ENCODE measurements around the gene CSF3. TPM values are rescaled to one million over a fixed set of nuclear protein-coding genes. Genes with fewer than 3 reads are reported as not detected.

The CSF3 gene
- total RNA-seq, 2 donors from 2014 or later = 0.37 TPM; not detected in 1

- Histone ChIP-seq H3K27ac (no peak overlapping the region), H3K27me3 (no peaks in the 10 kb centered on the region), H3K9ac (ENCODE audit: low read depth in 2 of 2, low read length in 2 of 2) (peak overlapping the region in 1 of 2 donors; percentile 14), H3K4me3 (no peak overlapping the region), H3K4me1 (peaks cover 13% of the 10 kb centered on the region), H3K9me3 (no peaks in the 10 kb centered on the region), H3K36me3 (no peaks in the 10 kb centered on the region)
- TF ChIP-seq CTCF (IDR thresholded peaks at IDR 0.05) = no peak
- intact Hi-C loops (cut with DNase I) = loop anchor here (5.0 kb wide), 2 partner anchors 36 to 51 kb away; no protein-coding TSS in a partner anchor
- DNase-seq = no peak
These were observed 45.8 kb downstream of the CSF3 start for GRCh38 chr17:40060887-40061608.

DNA sequence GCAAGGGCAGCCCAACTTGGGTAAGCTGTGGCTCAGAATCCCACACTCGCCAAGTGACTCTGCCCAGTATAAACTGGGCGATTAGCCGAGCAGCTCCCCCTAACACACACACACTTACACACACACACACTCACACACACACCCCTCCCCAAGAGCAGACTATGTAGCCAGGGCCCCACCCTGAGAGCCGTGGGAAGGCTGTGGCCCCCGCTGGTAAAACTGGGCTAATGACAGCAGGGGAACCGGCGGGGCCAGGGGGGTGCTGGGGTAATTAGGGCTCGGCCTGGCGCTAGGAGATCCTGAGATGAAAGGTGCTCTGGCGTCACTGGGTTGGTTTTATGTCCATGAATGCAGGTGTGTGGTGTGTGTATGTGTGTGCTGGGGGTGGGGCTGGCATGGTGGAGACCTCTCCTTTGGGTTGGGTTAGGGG, 46.4 kb downstream of the CSF3 start:
- Histone ChIP-seq H3K4me3 (no peak overlapping the region), H3K9me3 (no peaks in the 10 kb centered on the region), H3K27me3 (no peaks in the 10 kb centered on the region), H3K9ac (ENCODE audit: low read depth in 2 of 2, low read length in 2 of 2) (peak overlapping the region in 1 of 2 donors; percentile 77), H3K36me3 (no peaks in the 10 kb centered on the region), H3K4me1 (peaks cover 13% of the 10 kb centered on the region), H3K27ac (no peak overlapping the region)
- intact Hi-C loops (cut with DNase I) = loop anchor here (5.0 kb wide), 2 partner anchors 36 to 51 kb away; no protein-coding TSS in a partner anchor
- TF ChIP-seq CTCF (IDR thresholded peaks at IDR 0.05) = no peak
- DNase-seq = no peak

- intact Hi-C loops (cut with DNase I) = loop anchor here (5.0 kb wide), 2 partner anchors 35 to 50 kb away; no protein-coding TSS in a partner anchor
- Histone ChIP-seq H3K4me1 (peaks cover 13% of the 10 kb centered on the region), H3K9ac (ENCODE audit: low read depth in 2 of 2, low read length in 2 of 2) (peak within 1 kb of the TSS; percentile 96 to 99), H3K4me3 (peak within 1 kb of the TSS; percentile 82), H3K27ac (peak within 1 kb of the TSS; percentile 77), H3K27me3 (no peaks in the 10 kb centered on the region), H3K9me3 (no peaks in the 10 kb centered on the region), H3K36me3 (no peaks in the 10 kb centered on the region)
- no peak for TF ChIP-seq CTCF (IDR thresholded peaks at IDR 0.05)
- peak; percentile 75 for DNase-seq
These were observed 47.3 kb downstream of the CSF3 start, which contains the start of gene THRA for GRCh38 chr17:40062329-40063186. TSS of gene THRA (plus strand) at chr17:40062965. CDS start at chr17:40074489, 11,524 bp downstream.

DNA sequence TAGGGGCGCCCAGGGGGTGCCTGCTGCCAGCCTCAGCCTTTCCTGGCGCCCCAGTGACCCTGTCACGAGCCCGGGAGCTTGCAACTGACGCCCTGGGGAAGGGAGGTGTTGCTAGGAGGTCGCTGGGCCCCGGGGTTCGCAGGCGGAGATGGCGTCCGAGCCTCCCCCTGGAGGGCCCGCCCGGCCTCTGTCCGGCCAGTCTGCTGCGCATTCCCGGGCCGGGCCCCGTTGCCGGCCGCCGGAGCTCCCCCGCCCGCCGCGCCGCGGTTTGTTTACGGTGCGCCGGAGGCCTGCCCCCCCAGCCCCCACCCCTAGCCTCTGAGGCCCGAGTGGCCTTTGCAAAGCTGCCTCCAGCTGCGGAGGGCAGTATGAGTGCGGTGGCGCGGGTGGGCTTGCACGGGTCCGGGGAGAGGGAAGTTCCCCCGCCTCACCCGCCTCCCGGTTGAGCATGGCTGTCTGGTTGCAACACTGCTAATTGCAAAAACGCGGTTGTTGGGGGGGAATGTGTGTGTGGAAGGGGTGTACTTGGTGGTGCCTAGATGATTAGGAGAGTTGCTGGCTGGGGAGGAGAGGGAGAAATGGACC, 48.0 kb downstream of the CSF3 start:
- Histone ChIP-seq H3K9me3 (no peaks in the 10 kb centered on the region), H3K9ac (ENCODE audit: low read depth in 2 of 2, low read length in 2 of 2) (peak overlapping the region; percentile 96 to 99), H3K27ac (peak overlapping the region; percentile 77), H3K27me3 (no peaks in the 10 kb centered on the region), H3K4me1 (peaks cover 19% of the 10 kb centered on the region), H3K36me3 (no peaks in the 10 kb centered on the region), H3K4me3 (peak overlapping the region; percentile 82)
- no peak for TF ChIP-seq CTCF (IDR thresholded peaks at IDR 0.05)
- peak; percentile 56 for DNase-seq
- intact Hi-C loops (cut with DNase I) = loop anchor here (5.0 kb wide), 2 partner anchors 34 to 49 kb away; no protein-coding TSS in a partner anchor
